Stimulated activated naive B cell treated with anti-CD40 and anti-IgM and Interleukin-4, amounts not matched to agents 10 μg/mL and 1 μg/mL and 100 μg/mL, for 72 hours (primary cell): Measurements from ENCODE around the gene AMOTL2.

Source experiments
- ATAC-seq, 2 donors: fragments of 150-1000 bp; cut with Tn5 transposase; replicated peaks; 2 replicates each; pipeline ENCODE4 v1.10.0; 2021; ENCODE audit warnings: moderate library complexity in 1 of 2
- DNase-seq: peaks from one replicate; pipeline ENCODE4 v3.0.0; 2021
- H3K27ac Mint-ChIP-seq: one replicate; pipeline ENCODE4 v1.8.0; 2022; ENCODE audit warnings: mild to moderate bottlenecking, mixed read lengths
- H3K27me3 Mint-ChIP-seq, 2 donors: one replicate each; pipeline ENCODE4 v1.8.0; 2022; ENCODE audit warnings: mixed read lengths in 2 of 2
- H3K36me3 Mint-ChIP-seq, 2 donors: one replicate each; pipeline ENCODE4 v1.8.0; 2022; ENCODE audit warnings: mixed read lengths in 2 of 2, mild to moderate bottlenecking in 1 of 2
- H3K4me1 Mint-ChIP-seq, 2 donors: one replicate each; pipeline ENCODE4 v1.8.0; 2022; ENCODE audit warnings: mixed read lengths in 2 of 2, mild to moderate bottlenecking in 1 of 2
- H3K4me3 Mint-ChIP-seq, 2 donors: one replicate each; pipeline ENCODE4 v1.8.0; 2022; ENCODE audit warnings: mild to moderate bottlenecking in 2 of 2, mixed read lengths in 2 of 2, moderate library complexity in 1 of 2
- H3K9me3 Mint-ChIP-seq, 2 donors: one replicate each; pipeline ENCODE4 v1.8.0; 2022; ENCODE audit warnings: mixed read lengths in 2 of 2, mild to moderate bottlenecking in 1 of 2

AMOTL2 gene

GRCh38 chr3:134389865-134390264 lies 15.6 kb upstream of the AMOTL2 start:
- Mint-ChIP-seq H3K27me3 (peaks cover 15 to 32% of the 10 kb centered on the region in 2 donors), H3K9me3 (no peaks in the 10 kb centered on the region), H3K36me3 (no peaks in the 10 kb centered on the region), H3K27ac (no peak overlapping the region), H3K4me3 (no peak overlapping the region), H3K4me1 (no peaks in the 10 kb centered on the region)
- DNase-seq (no peak), ATAC-seq (no peak)

- ATAC-seq (no peak), DNase-seq (no peak)
- Mint-ChIP-seq H3K4me1 (no peaks in the 10 kb centered on the region), H3K27me3 (peaks cover 15 to 30% of the 10 kb centered on the region in 2 donors), H3K36me3 (no peaks in the 10 kb centered on the region), H3K4me3 (no peak overlapping the region), H3K27ac (no peak overlapping the region), H3K9me3 (no peaks in the 10 kb centered on the region)
These were observed 14.7 kb upstream of the AMOTL2 start for GRCh38 chr3:134388788-134389485.

- no peaks in the 10 kb centered on the region for H3K36me3 Mint-ChIP-seq
- no peak overlapping the region for H3K27ac Mint-ChIP-seq
- no peaks in the 10 kb centered on the region for H3K4me1 Mint-ChIP-seq
- DNase-seq (no peak), ATAC-seq (no peak)
- no peaks in the 10 kb centered on the region for H3K9me3 Mint-ChIP-seq
- H3K4me3 Mint-ChIP-seq = no peak overlapping the region
- peaks cover 15 to 25% of the 10 kb centered on the region in 2 donors for H3K27me3 Mint-ChIP-seq
These were observed 14.0 kb upstream of the AMOTL2 start for GRCh38 chr3:134388292-134388691.

GRCh38 chr3:134387293-134387692 lies 13.0 kb upstream of the AMOTL2 start:
- H3K4me1 Mint-ChIP-seq = no peaks in the 10 kb centered on the region
- no peaks in the 10 kb centered on the region for H3K36me3 Mint-ChIP-seq
- H3K9me3 Mint-ChIP-seq = peaks cover 0 to 1% of the 10 kb centered on the region in 2 donors
- H3K27me3 Mint-ChIP-seq = peaks cover 19 to 25% of the 10 kb centered on the region in 2 donors
- DNase-seq (no peak), ATAC-seq (no peak)
- no peak overlapping the region for H3K4me3 Mint-ChIP-seq
- no peak overlapping the region for H3K27ac Mint-ChIP-seq

- Mint-ChIP-seq H3K27ac (no peak overlapping the region), H3K4me1 (peaks cover 5 to 12% of the 10 kb centered on the region in 2 donors), H3K4me3 (no peak overlapping the region), H3K9me3 (peaks cover 12 to 13% of the 10 kb centered on the region in 2 donors), H3K36me3 (peaks cover 0 to 4% of the 10 kb centered on the region in 2 donors), H3K27me3 (peaks cover 20 to 25% of the 10 kb centered on the region in 2 donors)
- ATAC-seq = no peak
- DNase-seq = no peak
These were observed 10.7 kb upstream of the AMOTL2 start for GRCh38 chr3:134384963-134385362.

GRCh38 chr3:134381831-134382442 lies 7.7 kb upstream of the AMOTL2 start:
- Mint-ChIP-seq H3K9me3 (peaks cover 12 to 15% of the 10 kb centered on the region in 2 donors), H3K27ac (no peak overlapping the region), H3K4me3 (no peak overlapping the region), H3K36me3 (peaks cover 0 to 4% of the 10 kb centered on the region in 2 donors), H3K27me3 (peaks cover 18 to 28% of the 10 kb centered on the region in 2 donors), H3K4me1 (peaks cover 8 to 14% of the 10 kb centered on the region in 2 donors)
- DNase-seq (no peak), ATAC-seq (no peak)

GRCh38 chr3:134381076-134381475 lies 6.8 kb upstream of the AMOTL2 start:
- ATAC-seq (no peak), DNase-seq (no peak)
- H3K9me3 Mint-ChIP-seq = peaks cover 12 to 15% of the 10 kb centered on the region in 2 donors
- H3K4me1 Mint-ChIP-seq = peaks cover 8 to 14% of the 10 kb centered on the region in 2 donors
- H3K27ac Mint-ChIP-seq = no peak overlapping the region
- H3K4me3 Mint-ChIP-seq = no peak overlapping the region
- peaks cover 0 to 4% of the 10 kb centered on the region in 2 donors for H3K36me3 Mint-ChIP-seq
- H3K27me3 Mint-ChIP-seq = peaks cover 25 to 36% of the 10 kb centered on the region in 2 donors

- peaks cover 0 to 4% of the 10 kb centered on the region in 2 donors for H3K36me3 Mint-ChIP-seq
- H3K27me3 Mint-ChIP-seq = peaks cover 33 to 45% of the 10 kb centered on the region in 2 donors
- ATAC-seq (peak; percentile 80 to 87), DNase-seq (no peak)
- peaks cover 11 to 19% of the 10 kb centered on the region in 2 donors for H3K4me1 Mint-ChIP-seq
- H3K9me3 Mint-ChIP-seq = peaks cover 12 to 15% of the 10 kb centered on the region in 2 donors
- H3K4me3 Mint-ChIP-seq = no peak overlapping the region
- H3K27ac Mint-ChIP-seq = no peak overlapping the region
These were observed 6.0 kb upstream of the AMOTL2 start for GRCh38 chr3:134380249-134380648.

- Mint-ChIP-seq H3K27me3 (peaks cover 42 to 58% of the 10 kb centered on the region in 2 donors), H3K4me1 (peaks cover 20 to 33% of the 10 kb centered on the region in 2 donors), H3K36me3 (peaks cover 0 to 4% of the 10 kb centered on the region in 2 donors), H3K4me3 (no peak overlapping the region), H3K9me3 (peaks cover 12 to 15% of the 10 kb centered on the region in 2 donors), H3K27ac (no peak overlapping the region)
- ATAC-seq (no peak), DNase-seq (no peak)
These were observed 4.6 kb upstream of the AMOTL2 start for GRCh38 chr3:134378818-134379217.

- no peak for DNase-seq
- H3K4me1 Mint-ChIP-seq = peaks cover 20 to 37% of the 10 kb centered on the region in 2 donors
- peak; percentile 33 to 34 for ATAC-seq
- H3K27me3 Mint-ChIP-seq = peaks cover 42 to 61% of the 10 kb centered on the region in 2 donors
- H3K4me3 Mint-ChIP-seq = no peak overlapping the region
- H3K36me3 Mint-ChIP-seq = peaks cover 0 to 4% of the 10 kb centered on the region in 2 donors
- peaks cover 12 to 15% of the 10 kb centered on the region in 2 donors for H3K9me3 Mint-ChIP-seq
- no peak overlapping the region for H3K27ac Mint-ChIP-seq
These were observed 4.1 kb upstream of the AMOTL2 start for GRCh38 chr3:134378384-134378783.

- H3K4me1 Mint-ChIP-seq = peaks cover 20 to 42% of the 10 kb centered on the region in 2 donors
- ATAC-seq (no peak), DNase-seq (no peak)
- H3K4me3 Mint-ChIP-seq = no peak overlapping the region
- peaks cover 12 to 15% of the 10 kb centered on the region in 2 donors for H3K9me3 Mint-ChIP-seq
- no peak overlapping the region for H3K27ac Mint-ChIP-seq
- peaks cover 0 to 4% of the 10 kb centered on the region in 2 donors for H3K36me3 Mint-ChIP-seq
- H3K27me3 Mint-ChIP-seq = peaks cover 46 to 66% of the 10 kb centered on the region in 2 donors
These were observed 3.6 kb upstream of the AMOTL2 start for GRCh38 chr3:134377896-134378295.

GRCh38 chr3:134376786-134377426 lies 2.7 kb upstream of the AMOTL2 start:
- no peak for ATAC-seq
- no peak for DNase-seq
- Mint-ChIP-seq H3K4me3 (no peak overlapping the region), H3K27ac (no peak overlapping the region), H3K36me3 (peaks cover 0 to 4% of the 10 kb centered on the region in 2 donors), H3K9me3 (peaks cover 11 to 15% of the 10 kb centered on the region in 2 donors), H3K4me1 (peaks cover 20 to 43% of the 10 kb centered on the region in 2 donors), H3K27me3 (peaks cover 52 to 74% of the 10 kb centered on the region in 2 donors)

- H3K4me3 Mint-ChIP-seq = no peak overlapping the region
- H3K36me3 Mint-ChIP-seq = peaks cover 0 to 4% of the 10 kb centered on the region in 2 donors
- H3K27me3 Mint-ChIP-seq = peaks cover 49 to 75% of the 10 kb centered on the region in 2 donors
- ATAC-seq (no peak), DNase-seq (no peak)
- H3K9me3 Mint-ChIP-seq = peaks cover 9 to 15% of the 10 kb centered on the region in 2 donors
- no peak overlapping the region for H3K27ac Mint-ChIP-seq
- peaks cover 20 to 43% of the 10 kb centered on the region in 2 donors for H3K4me1 Mint-ChIP-seq
These were observed 2.1 kb upstream of the AMOTL2 start for GRCh38 chr3:134376385-134376765.

- DNase-seq = no peak
- Mint-ChIP-seq H3K9me3 (peaks cover 3 to 10% of the 10 kb centered on the region in 2 donors), H3K27me3 (peaks cover 52 to 81% of the 10 kb centered on the region in 2 donors), H3K36me3 (peaks cover 0 to under 1% of the 10 kb centered on the region in 2 donors), H3K4me3 (peak overlapping the region in 1 of 2 donors; percentile 43), H3K4me1 (peaks cover 20 to 39% of the 10 kb centered on the region in 2 donors), H3K27ac (no peak overlapping the region)
- ATAC-seq = no peak
These were observed 1.5 kb upstream of the AMOTL2 start for GRCh38 chr3:134375582-134376384.
